GM21825 (cell line): ENCODE data around the gene PCGF3.
A peak's percentile ranks its signal among the peaks of the same experiment; 100 is the strongest.

Source experiments
- ATAC-seq: cut with Tn5 transposase; IDR thresholded peaks from one replicate; pipeline ENCODE4 v1.9.1; 2021; ENCODE audit warnings: mild to moderate bottlenecking, moderate library complexity; ENCODE audit not compliant: unreplicated experiment

Gene PCGF3

GRCh38 chr4:705278-706082, at the start of gene PCGF3:
TSS of gene PCGF3 (plus strand) at chr4:705832. CDS start at chr4:733681, 27,849 bp downstream.
- peak; percentile 88 for ATAC-seq

GRCh38 chr4:656436-657337, 48.9 kb upstream of the PCGF3 start:
- ATAC-seq = no peak

GRCh38 chr4:657338-657833, 48.2 kb upstream of the PCGF3 start:
- no peak for ATAC-seq

- no peak for ATAC-seq
Measured at GRCh38 chr4:657834-658667, 47.6 kb upstream of the PCGF3 start.

- no peak for ATAC-seq
Measured at GRCh38 chr4:658681-659667, 46.7 kb upstream of the PCGF3 start.

GRCh38 chr4:659851-660250, 45.8 kb upstream of the PCGF3 start:
- no peak for ATAC-seq

- ATAC-seq = no peak
Measured at GRCh38 chr4:660401-660800, 45.2 kb upstream of the PCGF3 start.

- no peak for ATAC-seq
Measured at GRCh38 chr4:661231-661630, 44.4 kb upstream of the PCGF3 start.

- ATAC-seq = no peak
Measured at GRCh38 chr4:661881-662761, 43.5 kb upstream of the PCGF3 start.

GRCh38 chr4:663046-663437, 42.6 kb upstream of the PCGF3 start:
- no peak for ATAC-seq

- peak; percentile 68 for ATAC-seq
Measured at GRCh38 chr4:663438-664428, 41.9 kb upstream of the PCGF3 start.

- no peak for ATAC-seq
Measured at GRCh38 chr4:664713-665231, 40.9 kb upstream of the PCGF3 start.

- no peak for ATAC-seq
Measured at GRCh38 chr4:665381-665750, 40.3 kb upstream of the PCGF3 start.

GRCh38 chr4:665751-666435, 39.7 kb upstream of the PCGF3 start:
- no peak for ATAC-seq

- ATAC-seq = no peak
Measured at GRCh38 chr4:666436-666810, 39.2 kb upstream of the PCGF3 start.

- ATAC-seq = no peak
Measured at GRCh38 chr4:666822-667544, 38.6 kb upstream of the PCGF3 start.
